Tibial nerve (tissue), 4 donors: ENCODE data around the gene MND1. TPM values are rescaled to one million over a fixed set of nuclear protein-coding genes. Genes with fewer than 3 reads are reported as not detected.

ENCODE experiments used
- DNase-seq, 2 donors: peaks; one replicate each; pipeline ENCODE4 v3.0.0-alpha.2; 2019; ENCODE audit warnings: low spot score in 2 of 2
- H3K27ac ChIP-seq, 4 donors: fragments of 200-600 bp; sonication (generic) in 3 of 4; one replicate each; pipeline ENCODE4 v1.5.1; 2017 to 2019; ENCODE audit warnings: mild to moderate bottlenecking in 1 of 4
- H3K27me3 ChIP-seq, 2 donors: fragments of 200-600 bp; sonication (generic) in 1 of 2; one replicate each; pipeline versions ENCODE4 v1.5.1 to v1.6.0; 2017 to 2019
- H3K36me3 ChIP-seq, 3 donors: fragments of 200-600 bp; sonication (generic); one replicate each; pipeline ENCODE4 v1.5.1; 2018 to 2019
- H3K4me1 ChIP-seq, 4 donors: fragments of 200-600 bp; sonication (generic) in 3 of 4; one replicate each; pipeline ENCODE4 v1.5.1; 2017 to 2019
- H3K4me3 ChIP-seq, 4 donors: fragments of 200-600 bp; sonication (generic) in 3 of 4; one replicate each; pipeline ENCODE4 v1.5.1; 2017 to 2019; ENCODE audit warnings: mild to moderate bottlenecking in 1 of 4, moderate library complexity in 1 of 4
- H3K9me3 ChIP-seq, 4 donors: fragments of 200-600 bp; sonication (generic) in 3 of 4; one replicate each; pipeline ENCODE4 v1.5.1; 2017 to 2019
- CTCF ChIP-seq, 5 experiments: fragments of 200-600 bp in 3 of 5; fragments of 450-650 bp in 2 of 5; sonication (generic) in 3 of 5; IDR thresholded peaks; one replicate each; pipeline ENCODE4 v1.5.1; 2016 to 2019; ENCODE audit warnings: antibody characterized with exemption in 5 of 5, mild to moderate bottlenecking in 3 of 5, moderate library complexity in 2 of 5
- EP300 ChIP-seq, 2 donors: sonication (generic); formaldehyde crosslinking; IDR thresholded peaks; one replicate each; pipeline ENCODE4 v1.6.1; 2017; ENCODE audit warnings: antibody characterized with exemption in 2 of 2, mild to moderate bottlenecking in 1 of 2
- POLR2A ChIP-seq, 2 donors: fragments of 450-650 bp; IDR thresholded peaks; one replicate each; pipeline ENCODE4 v1.6.1; 2017; ENCODE audit warnings: antibody characterized with exemption in 2 of 2, mild to moderate bottlenecking in 2 of 2, moderate library complexity in 2 of 2
- WGBS, 2 donors: methylation state at CpG; one replicate each; pipeline ENCODE4 v1.1.5; 2018; 5-methylcytosine and 5-hydroxymethylcytosine counted together
- total RNA-seq, 4 donors: library from RNA; depleted of rRNA; stranded (reverse); fragments of >200 nt; gene quantifications; one replicate each; pipeline ENCODE4 v1.1.0, GENCODE V29; 2016

Gene MND1
- total RNA-seq, 4 donors from 2014 or later: 0.66 to 2.1 TPM; not detected in 2

DNA sequence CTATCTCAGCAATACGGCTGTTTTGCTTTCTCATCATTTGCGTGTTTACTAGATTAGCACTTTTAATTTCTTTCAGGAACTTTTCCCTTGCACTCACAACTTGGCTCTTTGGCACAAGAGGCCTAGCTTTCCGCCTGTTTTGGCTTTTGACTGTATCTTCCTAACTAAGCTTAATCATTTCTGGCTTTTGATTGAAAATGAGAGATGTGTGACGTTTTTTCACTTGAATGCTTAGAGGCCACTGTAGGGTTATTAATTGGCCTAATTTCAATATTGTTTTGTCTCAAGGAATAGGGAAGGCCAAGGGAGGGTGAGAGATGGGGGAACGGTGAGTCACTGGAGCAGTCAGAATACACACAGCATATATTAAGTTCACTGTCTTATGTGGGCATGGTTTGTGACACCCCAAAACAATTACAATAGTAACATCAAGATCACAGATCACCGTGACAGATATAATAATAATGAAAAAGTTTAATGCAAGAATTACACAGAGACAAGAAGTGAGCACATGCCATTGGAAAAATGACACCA lies 27.3 kb downstream of the MND1 start:
- peaks cover 0 to 4% (median 0%) of the 10 kb centered on the region in 4 donors for H3K9me3 ChIP-seq
- H3K27ac ChIP-seq: no peak overlapping the region
- H3K27me3 ChIP-seq: no peaks in the 10 kb centered on the region
- no peak for TF ChIP-seq EP300 (IDR thresholded peaks at IDR 0.05)
- TF ChIP-seq POLR2A (IDR thresholded peaks at IDR 0.05): no peak
- TF ChIP-seq CTCF (IDR thresholded peaks at IDR 0.05): no peak
- no peak overlapping the region for H3K4me3 ChIP-seq
- WGBS, 2 donors: 82 to 83% methylated on average over 6 of the region's 6 CpGs
- no peaks in the 10 kb centered on the region for H3K36me3 ChIP-seq
- H3K4me1 ChIP-seq: no peaks in the 10 kb centered on the region
- DNase-seq: no peak

- 60 to 66% methylated on average over 1 of the region's 1 CpG for WGBS, 2 donors
- Histone ChIP-seq H3K4me1 (no peaks in the 10 kb centered on the region), H3K36me3 (no peaks in the 10 kb centered on the region), H3K27me3 (no peaks in the 10 kb centered on the region), H3K27ac (no peak overlapping the region), H3K4me3 (no peak overlapping the region), H3K9me3 (peaks cover 0 to 4% (median 0%) of the 10 kb centered on the region in 4 donors)
- TF ChIP-seq EP300 (IDR thresholded peaks at IDR 0.05): no peak
- TF ChIP-seq POLR2A (IDR thresholded peaks at IDR 0.05): no peak
- no peak for TF ChIP-seq CTCF (IDR thresholded peaks at IDR 0.05)
- no peak for DNase-seq
These were observed 28.6 kb downstream of the MND1 start for GRCh38 chr4:153372967-153373562.

DNA sequence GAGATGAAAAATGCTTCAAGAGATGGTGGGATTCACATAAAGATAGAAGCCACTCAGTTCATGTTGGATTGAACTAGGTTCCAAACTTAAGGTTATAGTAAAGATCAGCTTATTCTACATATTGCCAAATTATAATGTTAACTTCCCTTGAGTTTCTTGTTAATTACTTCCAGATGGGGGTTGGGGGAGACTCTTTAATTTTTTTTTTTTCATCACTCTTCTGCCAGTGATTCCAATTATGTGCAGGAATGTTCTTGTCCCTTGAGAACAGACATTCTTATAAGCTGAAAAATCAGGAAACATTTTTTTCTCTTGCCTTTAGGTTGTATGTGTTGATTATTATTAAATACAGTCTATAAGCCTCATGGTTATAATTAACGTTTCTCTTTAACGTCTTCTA lies 30.0 kb downstream of the MND1 start:
- WGBS, 2 donors: 62 to 66% methylated on average over 2 of the region's 2 CpGs
- Histone ChIP-seq H3K4me3 (no peak overlapping the region), H3K9me3 (peaks cover 0 to 4% (median 0%) of the 10 kb centered on the region in 4 donors), H3K27ac (no peak overlapping the region), H3K4me1 (no peaks in the 10 kb centered on the region), H3K27me3 (no peaks in the 10 kb centered on the region), H3K36me3 (no peaks in the 10 kb centered on the region)
- no peak for DNase-seq
- TF ChIP-seq CTCF (IDR thresholded peaks at IDR 0.05): no peak
- TF ChIP-seq EP300 (IDR thresholded peaks at IDR 0.05): no peak
- no peak for TF ChIP-seq POLR2A (IDR thresholded peaks at IDR 0.05)

DNA sequence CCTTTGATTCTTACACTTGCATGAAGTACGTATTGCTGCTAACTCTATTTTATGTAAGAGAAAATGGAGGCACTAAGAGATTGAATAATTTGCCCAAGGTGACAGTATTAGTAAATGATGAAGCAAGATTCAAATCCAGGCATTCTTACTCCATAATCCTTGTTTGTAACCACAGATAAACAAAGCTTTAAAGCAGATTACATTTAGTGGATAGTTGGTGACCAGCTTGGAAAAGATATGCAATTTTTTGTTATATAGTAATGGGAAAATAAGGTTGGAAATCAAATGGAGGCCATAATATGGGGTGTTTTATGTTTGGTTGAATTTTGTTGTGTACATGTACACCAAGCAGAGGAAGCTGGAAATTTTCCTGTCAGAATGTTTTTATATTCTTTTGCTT lies 30.8 kb downstream of the MND1 start:
- H3K4me1 ChIP-seq: no peaks in the 10 kb centered on the region
- peaks cover 0 to 4% (median 0%) of the 10 kb centered on the region in 4 donors for H3K9me3 ChIP-seq
- TF ChIP-seq POLR2A (IDR thresholded peaks at IDR 0.05) (no peak), CTCF (IDR thresholded peaks at IDR 0.05) (no peak), EP300 (IDR thresholded peaks at IDR 0.05) (no peak)
- H3K4me3 ChIP-seq: no peak overlapping the region
- WGBS, 2 donors: 89 to 90% methylated on average over 1 of the region's 1 CpG
- DNase-seq: no peak
- H3K27ac ChIP-seq: no peak overlapping the region
- no peaks in the 10 kb centered on the region for H3K36me3 ChIP-seq
- no peaks in the 10 kb centered on the region for H3K27me3 ChIP-seq

DNA sequence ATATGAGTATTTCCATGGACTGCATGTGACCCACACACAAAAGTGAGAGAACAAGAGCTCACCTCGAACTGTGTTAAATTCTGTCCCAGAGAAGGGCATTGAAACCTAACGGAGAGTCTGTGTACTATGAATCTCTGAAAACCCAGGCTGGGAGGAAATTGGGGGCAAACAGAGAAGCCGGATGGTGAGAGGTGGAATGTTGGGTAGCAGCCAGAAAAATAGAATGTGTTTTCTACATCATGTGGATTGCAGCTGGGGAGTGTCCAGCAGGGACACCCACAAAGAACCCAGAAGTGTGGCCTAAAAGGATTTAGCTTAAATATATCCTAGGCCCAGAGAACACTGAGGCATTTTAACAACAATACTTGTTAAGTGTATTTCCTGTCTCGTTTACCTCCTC lies 38.6 kb downstream of the MND1 start:
- 48 to 51% methylated on average over 4 of the region's 4 CpGs for WGBS, 2 donors
- no peak for TF ChIP-seq CTCF (IDR thresholded peaks at IDR 0.05)
- TF ChIP-seq POLR2A (IDR thresholded peaks at IDR 0.05): no peak
- TF ChIP-seq EP300 (IDR thresholded peaks at IDR 0.05): no peak
- H3K9me3 ChIP-seq: no peaks in the 10 kb centered on the region
- H3K27ac ChIP-seq: no peak overlapping the region
- H3K4me1 ChIP-seq: no peaks in the 10 kb centered on the region
- no peak for DNase-seq
- no peak overlapping the region for H3K4me3 ChIP-seq
- no peaks in the 10 kb centered on the region for H3K27me3 ChIP-seq
- H3K36me3 ChIP-seq: no peaks in the 10 kb centered on the region
